ENCODE measurements around the gene CTDSP2.

- TF ChIP-seq CTCF (IDR thresholded peaks at IDR 0.05) (no peak), POLR2A (IDR thresholded peaks at IDR 0.05) (no peak)
Measured at GRCh38 chr12:57777367-57777766, 69.2 kb downstream of the CTDSP2 start.
